H1 (cell line): ENCODE measurements around the gene DEFB123. TPM values are rescaled to one million over a fixed set of nuclear protein-coding genes. Genes with fewer than 3 reads are reported as not detected.

ENCODE experiments used
- CEBPB ChIP-seq: IDR thresholded peaks from 2 replicates; pipeline ENCODE4 v1.6.1; 2012; ENCODE audit warnings: low read depth, low read length
- RNF2 ChIP-seq: fragments of 200-900, 300-1000 bp; sonication (generic); IDR thresholded peaks from 2 replicates; pipeline ENCODE4 v1.7.1; 2016; ENCODE audit warnings: borderline replicate concordance, low read depth, mild to moderate bottlenecking, antibody characterized with exemption, low read length; ENCODE audit not compliant: poor library complexity, severe bottlenecking; ENCODE audit errors: missing control alignments
- TBP ChIP-seq: IDR thresholded peaks from 2 replicates; pipeline ENCODE4 v1.6.1; 2011; ENCODE audit warnings: low read depth, low read length, improper control_type of control experiment
- polyA plus RNA-seq, 7 experiments: library from polyadenylated mRNA; depleted of rRNA in 3 of 7; stranded (reverse) in 5 of 7; unstranded in 2 of 7; fragments of >200 nt in 5 of 7; fragments of 200-250 nt in 2 of 7; gene quantifications; 1 replicate in 5 of 7; 2 replicates in 1 of 7; 4 replicates in 1 of 7; pipeline versions ENCODE4 v1.2.1 to v1.2.3, GENCODE V29; 2011 to 2013; ENCODE audit warnings: missing spikeins in 2 of 7, mixed read lengths in 2 of 7
- total RNA-seq: library from RNA; stranded (reverse); fragmentation: NEBNext Ultra II Directional; extraction: Animal tissue kit (Norgen Biotek cat#: 25700); gene quantifications from 2 replicates; pipeline ENCODE4 v1.2.1, GENCODE V29; 2021
- TF ChIP-seq, protein P1 (sequence below): fragments of 300-600 bp; sonication (generic); IDR thresholded peaks from 2 replicates; pipeline ENCODE4 v1.7.1; 2012; ENCODE audit warnings: low read length, moderate library complexity, mild to moderate bottlenecking, inconsistent platforms; ENCODE audit not compliant: insufficient replicate concordance

DEFB123 gene
- total and polyA plus RNA-seq, 2 of the 8 experiments (the other 6 are each of a cell fraction or from before 2014, with no cell fraction given): not detected

DNA sequence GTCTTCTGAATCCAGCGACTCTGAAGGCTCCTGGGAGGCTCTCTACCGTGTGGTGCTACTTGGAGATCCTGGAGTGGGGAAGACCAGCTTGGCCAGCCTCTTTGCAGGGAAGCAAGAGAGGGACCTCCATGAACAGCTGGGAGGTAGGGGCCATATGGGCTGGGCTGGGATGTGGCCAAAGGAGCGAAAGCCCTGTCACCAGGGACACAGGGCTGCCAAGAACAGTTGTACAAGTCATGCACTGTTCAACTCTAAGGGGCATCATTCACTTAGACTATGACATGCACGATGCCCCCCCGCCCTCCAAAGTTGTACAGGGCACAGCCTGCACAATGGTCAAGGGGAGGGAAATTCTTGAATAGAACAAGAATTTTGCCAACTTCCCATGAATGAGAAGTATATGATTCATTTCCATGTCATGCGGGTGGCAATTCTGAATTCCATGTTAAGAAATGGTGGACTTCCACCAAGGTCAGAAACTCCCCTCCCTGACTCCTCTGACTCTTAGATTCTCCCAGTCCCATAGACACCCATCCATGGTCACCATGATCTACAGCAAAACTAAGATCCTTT lies 36.3 kb downstream of the DEFB123 start (continued):
- TF ChIP-seq, protein P1, sequence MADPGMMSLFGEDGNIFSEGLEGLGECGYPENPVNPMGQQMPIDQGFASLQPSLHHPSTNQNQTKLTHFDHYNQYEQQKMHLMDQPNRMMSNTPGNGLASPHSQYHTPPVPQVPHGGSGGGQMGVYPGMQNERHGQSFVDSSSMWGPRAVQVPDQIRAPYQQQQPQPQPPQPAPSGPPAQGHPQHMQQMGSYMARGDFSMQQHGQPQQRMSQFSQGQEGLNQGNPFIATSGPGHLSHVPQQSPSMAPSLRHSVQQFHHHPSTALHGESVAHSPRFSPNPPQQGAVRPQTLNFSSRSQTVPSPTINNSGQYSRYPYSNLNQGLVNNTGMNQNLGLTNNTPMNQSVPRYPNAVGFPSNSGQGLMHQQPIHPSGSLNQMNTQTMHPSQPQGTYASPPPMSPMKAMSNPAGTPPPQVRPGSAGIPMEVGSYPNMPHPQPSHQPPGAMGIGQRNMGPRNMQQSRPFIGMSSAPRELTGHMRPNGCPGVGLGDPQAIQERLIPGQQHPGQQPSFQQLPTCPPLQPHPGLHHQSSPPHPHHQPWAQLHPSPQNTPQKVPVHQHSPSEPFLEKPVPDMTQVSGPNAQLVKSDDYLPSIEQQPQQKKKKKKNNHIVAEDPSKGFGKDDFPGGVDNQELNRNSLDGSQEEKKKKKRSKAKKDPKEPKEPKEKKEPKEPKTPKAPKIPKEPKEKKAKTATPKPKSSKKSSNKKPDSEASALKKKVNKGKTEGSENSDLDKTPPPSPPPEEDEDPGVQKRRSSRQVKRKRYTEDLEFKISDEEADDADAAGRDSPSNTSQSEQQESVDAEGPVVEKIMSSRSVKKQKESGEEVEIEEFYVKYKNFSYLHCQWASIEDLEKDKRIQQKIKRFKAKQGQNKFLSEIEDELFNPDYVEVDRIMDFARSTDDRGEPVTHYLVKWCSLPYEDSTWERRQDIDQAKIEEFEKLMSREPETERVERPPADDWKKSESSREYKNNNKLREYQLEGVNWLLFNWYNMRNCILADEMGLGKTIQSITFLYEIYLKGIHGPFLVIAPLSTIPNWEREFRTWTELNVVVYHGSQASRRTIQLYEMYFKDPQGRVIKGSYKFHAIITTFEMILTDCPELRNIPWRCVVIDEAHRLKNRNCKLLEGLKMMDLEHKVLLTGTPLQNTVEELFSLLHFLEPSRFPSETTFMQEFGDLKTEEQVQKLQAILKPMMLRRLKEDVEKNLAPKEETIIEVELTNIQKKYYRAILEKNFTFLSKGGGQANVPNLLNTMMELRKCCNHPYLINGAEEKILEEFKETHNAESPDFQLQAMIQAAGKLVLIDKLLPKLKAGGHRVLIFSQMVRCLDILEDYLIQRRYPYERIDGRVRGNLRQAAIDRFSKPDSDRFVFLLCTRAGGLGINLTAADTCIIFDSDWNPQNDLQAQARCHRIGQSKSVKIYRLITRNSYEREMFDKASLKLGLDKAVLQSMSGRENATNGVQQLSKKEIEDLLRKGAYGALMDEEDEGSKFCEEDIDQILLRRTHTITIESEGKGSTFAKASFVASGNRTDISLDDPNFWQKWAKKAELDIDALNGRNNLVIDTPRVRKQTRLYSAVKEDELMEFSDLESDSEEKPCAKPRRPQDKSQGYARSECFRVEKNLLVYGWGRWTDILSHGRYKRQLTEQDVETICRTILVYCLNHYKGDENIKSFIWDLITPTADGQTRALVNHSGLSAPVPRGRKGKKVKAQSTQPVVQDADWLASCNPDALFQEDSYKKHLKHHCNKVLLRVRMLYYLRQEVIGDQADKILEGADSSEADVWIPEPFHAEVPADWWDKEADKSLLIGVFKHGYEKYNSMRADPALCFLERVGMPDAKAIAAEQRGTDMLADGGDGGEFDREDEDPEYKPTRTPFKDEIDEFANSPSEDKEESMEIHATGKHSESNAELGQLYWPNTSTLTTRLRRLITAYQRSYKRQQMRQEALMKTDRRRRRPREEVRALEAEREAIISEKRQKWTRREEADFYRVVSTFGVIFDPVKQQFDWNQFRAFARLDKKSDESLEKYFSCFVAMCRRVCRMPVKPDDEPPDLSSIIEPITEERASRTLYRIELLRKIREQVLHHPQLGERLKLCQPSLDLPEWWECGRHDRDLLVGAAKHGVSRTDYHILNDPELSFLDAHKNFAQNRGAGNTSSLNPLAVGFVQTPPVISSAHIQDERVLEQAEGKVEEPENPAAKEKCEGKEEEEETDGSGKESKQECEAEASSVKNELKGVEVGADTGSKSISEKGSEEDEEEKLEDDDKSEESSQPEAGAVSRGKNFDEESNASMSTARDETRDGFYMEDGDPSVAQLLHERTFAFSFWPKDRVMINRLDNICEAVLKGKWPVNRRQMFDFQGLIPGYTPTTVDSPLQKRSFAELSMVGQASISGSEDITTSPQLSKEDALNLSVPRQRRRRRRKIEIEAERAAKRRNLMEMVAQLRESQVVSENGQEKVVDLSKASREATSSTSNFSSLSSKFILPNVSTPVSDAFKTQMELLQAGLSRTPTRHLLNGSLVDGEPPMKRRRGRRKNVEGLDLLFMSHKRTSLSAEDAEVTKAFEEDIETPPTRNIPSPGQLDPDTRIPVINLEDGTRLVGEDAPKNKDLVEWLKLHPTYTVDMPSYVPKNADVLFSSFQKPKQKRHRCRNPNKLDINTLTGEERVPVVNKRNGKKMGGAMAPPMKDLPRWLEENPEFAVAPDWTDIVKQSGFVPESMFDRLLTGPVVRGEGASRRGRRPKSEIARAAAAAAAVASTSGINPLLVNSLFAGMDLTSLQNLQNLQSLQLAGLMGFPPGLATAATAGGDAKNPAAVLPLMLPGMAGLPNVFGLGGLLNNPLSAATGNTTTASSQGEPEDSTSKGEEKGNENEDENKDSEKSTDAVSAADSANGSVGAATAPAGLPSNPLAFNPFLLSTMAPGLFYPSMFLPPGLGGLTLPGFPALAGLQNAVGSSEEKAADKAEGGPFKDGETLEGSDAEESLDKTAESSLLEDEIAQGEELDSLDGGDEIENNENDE: no peak
- no peak for TF ChIP-seq CEBPB
- no peak for TF ChIP-seq RNF2
- no peak for TF ChIP-seq TBP
